Activated CD4-positive, alpha-beta memory T cell treated with anti-CD3 and anti-CD28 coated beads for 36 hours (primary cell): Measurements from ENCODE around the gene IQCK. TPM values are rescaled to one million over a fixed set of nuclear protein-coding genes. Genes with fewer than 3 reads are reported as not detected.

Experiments
- CTCF ChIA-PET: fragments of 350-600 bp; sonication (Branson Sonifier 250); formaldehyde crosslinking; loops from one replicate; lab custom pipeline; 2021; ENCODE audit warnings: antibody characterized with exemption, inconsistent platforms; lab: Charles Lee
- POLR2A ChIA-PET: fragments of 350-600 bp; sonication (Branson Sonifier 250); formaldehyde crosslinking; loops from one replicate; lab custom pipeline; 2021; ENCODE audit warnings: antibody characterized with exemption; lab: Charles Lee
- DNase-seq: peaks from one replicate; pipeline ENCODE4 v3.0.0-alpha.2; 2020
- H3K27ac Mint-ChIP-seq: one replicate; pipeline ENCODE4 v1.8.0; 2021; ENCODE audit warnings: mixed read lengths
- H3K27me3 Mint-ChIP-seq: one replicate; pipeline ENCODE4 v1.8.0; 2021; ENCODE audit warnings: mixed read lengths
- H3K36me3 Mint-ChIP-seq: one replicate; pipeline ENCODE4 v1.8.0; 2021; ENCODE audit warnings: mixed read lengths
- H3K4me1 Mint-ChIP-seq: one replicate; pipeline ENCODE4 v1.8.0; 2021; ENCODE audit warnings: low read depth, mixed read lengths
- H3K4me3 Mint-ChIP-seq: one replicate; pipeline ENCODE4 v1.8.0; 2021; ENCODE audit warnings: mild to moderate bottlenecking, mixed read lengths
- H3K9me3 Mint-ChIP-seq: one replicate; pipeline ENCODE4 v1.8.0; 2021; ENCODE audit warnings: mixed read lengths
- intact Hi-C: fragments of 100-400 bp; cut with micrococcal nuclease; formaldehyde crosslinking; loops from one replicate; pipeline ENCODE4 v1.15.1; 2023
- total RNA-seq, 2 experiments: library from RNA; stranded (reverse); gene quantifications; one replicate each; pipeline ENCODE4 v1.2.3, GENCODE V29; 2021

Gene IQCK
- total RNA-seq, 2 experiments from 2014 or later: 2.2 to 3.0 TPM

DNA sequence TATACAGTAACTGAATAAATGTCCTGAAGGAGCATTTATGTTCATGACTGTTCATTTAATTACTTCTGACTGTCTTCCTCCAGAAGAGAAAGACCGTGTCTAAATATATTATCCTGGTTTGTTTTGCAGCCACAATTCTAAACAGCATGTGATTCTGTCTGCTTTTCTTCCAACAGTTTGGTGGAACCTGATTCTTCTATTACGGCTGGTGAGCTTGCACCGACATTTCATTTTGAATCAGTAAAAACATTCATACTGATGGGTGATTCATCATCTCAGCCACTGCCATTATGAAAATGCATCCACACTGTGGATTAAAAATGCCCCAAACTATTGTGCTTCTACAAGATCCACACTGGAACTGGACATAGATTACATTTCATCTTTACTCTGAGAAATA is 17.0 kb upstream of the IQCK start:
- peaks cover 39% of the 10 kb centered on the region for H3K4me1 Mint-ChIP-seq
- no peak overlapping the region for H3K27ac Mint-ChIP-seq
- no peak for DNase-seq
- CTCF ChIA-PET: no interaction called here
- no peaks in the 10 kb centered on the region for H3K9me3 Mint-ChIP-seq
- POLR2A ChIA-PET: no interaction called here
- peaks cover 66% of the 10 kb centered on the region for H3K36me3 Mint-ChIP-seq
- no peaks in the 10 kb centered on the region for H3K27me3 Mint-ChIP-seq
- intact Hi-C loops: no loop called here
- H3K4me3 Mint-ChIP-seq: no peak overlapping the region

DNA sequence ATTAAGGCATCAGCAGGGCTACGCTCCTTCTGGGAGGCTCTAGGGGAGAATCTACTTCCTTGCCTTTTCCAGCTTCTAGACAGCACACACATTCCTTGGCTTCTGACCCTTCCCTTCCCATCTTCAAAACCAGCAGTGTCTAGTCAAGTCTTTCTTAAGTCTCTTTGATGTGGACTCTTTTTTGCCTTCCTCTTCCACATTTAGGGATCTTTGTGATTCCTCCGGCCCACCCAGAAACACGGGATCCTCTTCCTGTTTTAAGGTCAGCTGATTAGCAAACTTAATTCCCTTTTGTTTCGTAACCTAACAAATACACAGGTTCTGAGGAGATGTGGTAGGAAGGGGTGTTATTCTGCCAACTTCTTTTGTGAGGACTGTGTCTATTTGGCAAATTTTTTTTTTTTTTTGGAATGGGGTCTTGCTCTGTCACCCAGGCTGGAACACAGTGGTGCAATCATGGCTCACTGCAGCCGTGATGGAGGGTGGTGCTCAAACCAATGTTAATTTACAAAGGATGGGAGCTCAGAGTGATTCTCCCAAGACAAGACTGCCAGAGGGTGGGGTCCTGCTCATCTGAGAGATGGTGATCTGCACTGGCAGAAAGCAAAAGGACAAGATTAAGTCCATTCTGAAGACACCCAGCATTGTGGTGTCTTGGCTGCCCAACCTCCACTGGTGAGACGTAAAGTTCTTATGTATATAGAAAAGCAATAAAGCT is 14.7 kb upstream of the IQCK start:
- peaks cover 54% of the 10 kb centered on the region for H3K36me3 Mint-ChIP-seq
- no peak overlapping the region for H3K27ac Mint-ChIP-seq
- no peaks in the 10 kb centered on the region for H3K27me3 Mint-ChIP-seq
- ChIA-PET POLR2A (no interaction called here), CTCF (no interaction called here)
- intact Hi-C loops: no loop called here
- H3K9me3 Mint-ChIP-seq: no peaks in the 10 kb centered on the region
- DNase-seq: no peak
- H3K4me1 Mint-ChIP-seq: peaks cover 18% of the 10 kb centered on the region
- H3K4me3 Mint-ChIP-seq: no peak overlapping the region

DNA sequence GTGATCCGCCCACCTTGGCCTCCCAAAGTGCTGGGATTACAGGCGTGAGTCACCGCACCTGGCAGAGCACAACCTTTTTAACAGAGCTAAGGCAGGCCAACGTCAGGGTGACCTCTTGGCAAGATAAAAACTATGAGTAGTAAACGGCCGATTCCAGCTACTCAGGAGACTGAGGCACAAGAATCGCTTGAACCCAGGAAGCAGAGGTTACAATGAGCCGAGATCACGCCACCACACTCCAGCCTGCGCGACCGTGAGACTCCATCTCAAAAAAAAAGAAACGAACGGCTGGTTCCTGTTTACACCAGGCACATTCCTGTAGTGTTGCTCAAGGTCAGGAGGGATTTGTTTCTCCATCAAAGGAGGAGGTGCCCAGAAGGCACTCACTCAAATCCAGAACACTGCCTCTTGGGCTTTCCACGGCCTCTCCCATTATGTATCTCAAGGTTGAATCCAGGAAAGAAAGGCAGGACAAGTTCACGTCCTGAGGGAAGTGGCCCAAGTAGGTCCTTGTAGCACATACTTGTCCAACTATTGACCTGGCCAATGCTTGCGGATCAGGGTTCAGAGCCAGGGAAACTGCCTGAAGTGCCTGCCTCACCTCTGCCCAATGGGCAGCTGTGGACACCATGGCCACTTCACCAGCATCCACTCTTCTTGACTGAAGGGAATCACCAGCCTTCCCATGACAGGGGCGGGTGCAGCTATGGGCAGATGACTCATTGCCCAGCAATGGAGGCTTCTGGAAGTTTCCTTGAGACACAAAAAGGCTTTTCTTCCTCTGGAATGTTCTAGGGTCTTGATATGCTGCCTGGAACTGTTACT is 13.5 kb upstream of the IQCK start:
- POLR2A ChIA-PET: interaction anchor here (1.0 kb wide), 1 partner anchor 8 kb away, joined by 3 read pairs; no protein-coding TSS in a partner anchor
- no peaks in the 10 kb centered on the region for H3K27me3 Mint-ChIP-seq
- H3K4me3 Mint-ChIP-seq: no peak overlapping the region
- CTCF ChIA-PET: no interaction called here
- H3K9me3 Mint-ChIP-seq: no peaks in the 10 kb centered on the region
- H3K36me3 Mint-ChIP-seq: peaks cover 53% of the 10 kb centered on the region
- intact Hi-C loops: no loop called here
- H3K27ac Mint-ChIP-seq: no peak overlapping the region
- H3K4me1 Mint-ChIP-seq: peaks cover 11% of the 10 kb centered on the region
- no peak for DNase-seq

DNA sequence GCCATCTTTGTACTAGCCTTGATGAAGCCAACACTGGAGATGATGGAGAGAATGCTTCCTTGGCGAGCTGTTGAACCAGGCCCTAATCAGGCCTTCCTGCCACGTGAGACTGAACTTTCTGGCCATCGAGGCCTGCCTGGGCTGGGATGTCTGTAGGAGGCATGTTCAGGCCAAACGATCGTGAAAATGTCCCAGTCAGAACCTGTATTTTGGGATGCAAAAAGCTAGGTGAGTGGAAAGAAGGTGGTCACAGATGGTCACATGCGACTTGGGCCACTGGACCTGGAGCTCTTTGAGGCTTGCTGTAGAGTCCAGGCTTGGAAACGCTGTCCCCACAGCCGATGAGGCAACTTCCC is 12.9 kb upstream of the IQCK start:
- POLR2A ChIA-PET: interaction anchor here (1.0 kb wide), 1 partner anchor 9 kb away, joined by 3 read pairs; no protein-coding TSS in a partner anchor

DNA sequence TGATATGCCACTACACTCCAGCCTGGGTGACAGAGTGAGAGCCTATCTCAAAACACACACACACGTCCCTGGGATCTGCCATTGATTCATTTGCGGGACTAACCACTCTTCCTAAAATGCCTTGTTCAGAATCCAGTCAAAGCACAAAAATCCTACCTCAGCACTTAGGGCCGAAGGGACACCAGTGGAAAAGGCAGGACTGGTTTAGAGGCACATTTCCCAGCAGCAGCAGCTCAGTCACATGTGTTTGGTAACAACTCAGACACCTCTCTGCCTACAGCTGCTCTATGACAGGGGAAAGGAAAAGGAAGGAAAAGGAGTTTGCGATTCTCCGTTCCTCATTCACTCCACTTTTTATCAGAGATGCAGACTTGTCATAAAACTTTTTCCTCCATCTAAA is 12.2 kb upstream of the IQCK start:
- H3K27ac Mint-ChIP-seq: no peak overlapping the region
- no peaks in the 10 kb centered on the region for H3K9me3 Mint-ChIP-seq
- H3K36me3 Mint-ChIP-seq: peaks cover 48% of the 10 kb centered on the region
- intact Hi-C loops: no loop called here
- CTCF ChIA-PET: no interaction called here
- H3K4me3 Mint-ChIP-seq: no peak overlapping the region
- DNase-seq: no peak
- no peaks in the 10 kb centered on the region for H3K27me3 Mint-ChIP-seq
- H3K4me1 Mint-ChIP-seq: peaks cover 11% of the 10 kb centered on the region
- POLR2A ChIA-PET: no interaction called here

More for the DNA sequence above, 12.9 kb upstream of the IQCK start:
- no peaks in the 10 kb centered on the region for H3K27me3 Mint-ChIP-seq
- no peak for DNase-seq
- no peak overlapping the region for H3K4me3 Mint-ChIP-seq
- intact Hi-C loops: no loop called here
- H3K4me1 Mint-ChIP-seq: peaks cover 12% of the 10 kb centered on the region
- CTCF ChIA-PET: no interaction called here
- peaks cover 54% of the 10 kb centered on the region for H3K36me3 Mint-ChIP-seq
- no peak overlapping the region for H3K27ac Mint-ChIP-seq
- no peaks in the 10 kb centered on the region for H3K9me3 Mint-ChIP-seq

DNA sequence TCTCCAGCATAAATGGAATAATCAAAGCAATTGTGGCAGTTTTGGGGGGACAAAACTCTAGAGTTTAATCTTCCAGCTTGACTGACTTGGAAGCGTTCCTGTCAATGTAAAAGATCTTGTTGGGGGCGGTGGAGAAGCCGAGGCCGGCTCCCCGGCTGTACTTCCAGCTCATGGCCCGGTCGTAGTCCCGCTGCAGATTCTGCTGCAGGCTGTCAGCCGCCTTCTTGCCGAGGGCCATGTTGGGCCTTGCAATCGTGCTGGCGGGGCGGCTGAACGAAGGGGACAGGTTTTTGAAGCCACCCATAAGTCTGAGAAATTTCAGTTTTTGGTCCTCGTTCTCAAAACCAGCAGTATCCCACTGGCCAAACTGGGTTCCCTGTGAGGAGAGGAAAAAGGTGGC is 11.2 kb upstream of the IQCK start:
- H3K27me3 Mint-ChIP-seq: no peaks in the 10 kb centered on the region
- ChIA-PET POLR2A (interaction anchor here (0.8 kb wide), 1 partner anchor 8 kb away, joined by 3 read pairs; no protein-coding TSS in a partner anchor), CTCF (no interaction called here)
- H3K9me3 Mint-ChIP-seq: no peaks in the 10 kb centered on the region
- no peak overlapping the region for H3K27ac Mint-ChIP-seq
- no peak for DNase-seq
- H3K36me3 Mint-ChIP-seq: peaks cover 49% of the 10 kb centered on the region
- H3K4me1 Mint-ChIP-seq: peaks cover 9% of the 10 kb centered on the region
- intact Hi-C loops: no loop called here
- H3K4me3 Mint-ChIP-seq: no peak overlapping the region

DNA sequence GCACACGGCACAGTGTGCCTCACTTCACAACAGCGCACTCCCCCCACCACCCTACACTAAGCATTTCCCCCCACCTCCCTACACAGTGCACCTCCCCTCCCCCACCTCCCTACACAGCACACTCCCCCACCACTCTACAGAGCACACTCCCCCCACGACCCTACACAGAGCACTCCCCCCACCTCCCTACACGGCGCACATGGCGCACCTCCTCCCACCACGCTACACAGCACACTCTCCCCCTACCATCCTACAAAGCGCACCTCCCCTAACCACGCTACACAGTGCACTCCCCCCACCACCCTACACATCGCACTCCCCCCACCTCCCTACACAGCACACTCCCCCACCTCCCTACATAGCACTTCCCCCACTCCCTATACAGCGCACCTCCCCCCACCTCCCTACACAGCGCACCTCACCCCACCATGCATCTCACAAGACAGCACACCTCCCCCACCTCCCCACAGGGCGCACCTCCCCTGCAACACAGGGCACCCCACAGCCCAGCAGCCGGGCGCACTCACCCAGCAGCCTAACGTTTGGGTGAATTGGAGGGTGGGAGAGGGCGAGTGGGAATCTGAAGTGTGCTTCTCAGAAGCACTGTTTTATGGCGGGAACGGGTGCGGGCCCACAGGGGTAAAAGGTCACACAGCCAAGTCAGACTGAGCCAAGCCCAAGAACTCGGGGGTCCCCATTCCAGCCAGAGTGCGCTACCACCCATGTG is 10.3 kb upstream of the IQCK start:
- Mint-ChIP-seq H3K9me3 (no peaks in the 10 kb centered on the region), H3K27me3 (no peaks in the 10 kb centered on the region)
- no peak for DNase-seq

DNA sequence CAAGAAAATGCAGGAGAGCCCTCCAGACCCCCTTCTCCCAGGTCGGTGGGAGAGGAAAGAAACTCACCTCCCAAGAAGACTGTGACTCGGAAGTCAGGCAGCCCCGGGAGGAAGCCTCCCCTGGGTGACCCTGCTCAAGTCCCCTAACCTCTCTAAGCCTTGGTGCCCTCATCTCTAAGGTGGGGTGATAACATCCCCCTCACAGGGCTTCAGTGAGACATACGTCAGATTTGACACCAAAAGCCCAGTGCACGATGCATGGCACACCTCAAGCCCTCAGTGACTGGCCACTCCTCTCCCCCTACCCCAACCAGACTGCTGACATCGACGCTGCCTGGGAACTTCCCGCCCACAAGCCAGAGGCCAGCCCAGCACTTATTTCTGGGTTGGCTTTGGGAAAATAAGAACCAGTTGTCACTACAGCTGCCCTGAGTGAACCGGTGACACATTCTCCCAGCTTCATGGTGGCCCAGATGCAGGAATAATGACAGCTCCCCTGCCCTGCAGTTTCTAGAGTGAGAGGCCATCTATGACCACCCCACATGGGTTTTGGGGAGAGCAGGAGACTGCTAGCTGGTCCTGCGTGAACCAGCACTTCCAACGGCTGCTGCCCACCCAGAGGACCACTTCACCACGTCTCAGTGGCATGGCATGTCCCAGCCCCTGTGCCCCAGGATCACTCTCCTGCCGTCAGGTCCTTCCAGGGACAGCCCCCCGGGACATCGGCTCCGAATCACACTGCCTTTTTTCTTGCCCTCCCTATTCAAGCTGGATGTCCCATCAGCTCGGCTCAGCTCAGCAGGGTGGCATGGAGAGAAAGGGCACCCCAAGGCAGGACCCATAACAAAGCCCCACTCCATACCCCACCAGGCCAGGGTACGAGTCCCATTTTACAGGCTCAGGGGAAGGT is 9.5 kb upstream of the IQCK start:
- H3K4me1 Mint-ChIP-seq: peaks cover 9% of the 10 kb centered on the region
- no peak overlapping the region for H3K27ac Mint-ChIP-seq
- peaks cover 43% of the 10 kb centered on the region for H3K36me3 Mint-ChIP-seq
- intact Hi-C loops: no loop called here
- H3K4me3 Mint-ChIP-seq: no peak overlapping the region
- H3K9me3 Mint-ChIP-seq: no peaks in the 10 kb centered on the region
- ChIA-PET CTCF (no interaction called here), POLR2A (no interaction called here)
- H3K27me3 Mint-ChIP-seq: no peaks in the 10 kb centered on the region
- no peak for DNase-seq

More for the DNA sequence above, 10.3 kb upstream of the IQCK start:
- Mint-ChIP-seq H3K4me3 (no peak overlapping the region), H3K27ac (no peak overlapping the region), H3K4me1 (peaks cover 9% of the 10 kb centered on the region), H3K36me3 (peaks cover 45% of the 10 kb centered on the region)
- intact Hi-C loops: no loop called here
- ChIA-PET POLR2A (interaction anchor here (0.8 kb wide), 1 partner anchor 9 kb away, joined by 3 read pairs; no protein-coding TSS in a partner anchor), CTCF (no interaction called here)

DNA sequence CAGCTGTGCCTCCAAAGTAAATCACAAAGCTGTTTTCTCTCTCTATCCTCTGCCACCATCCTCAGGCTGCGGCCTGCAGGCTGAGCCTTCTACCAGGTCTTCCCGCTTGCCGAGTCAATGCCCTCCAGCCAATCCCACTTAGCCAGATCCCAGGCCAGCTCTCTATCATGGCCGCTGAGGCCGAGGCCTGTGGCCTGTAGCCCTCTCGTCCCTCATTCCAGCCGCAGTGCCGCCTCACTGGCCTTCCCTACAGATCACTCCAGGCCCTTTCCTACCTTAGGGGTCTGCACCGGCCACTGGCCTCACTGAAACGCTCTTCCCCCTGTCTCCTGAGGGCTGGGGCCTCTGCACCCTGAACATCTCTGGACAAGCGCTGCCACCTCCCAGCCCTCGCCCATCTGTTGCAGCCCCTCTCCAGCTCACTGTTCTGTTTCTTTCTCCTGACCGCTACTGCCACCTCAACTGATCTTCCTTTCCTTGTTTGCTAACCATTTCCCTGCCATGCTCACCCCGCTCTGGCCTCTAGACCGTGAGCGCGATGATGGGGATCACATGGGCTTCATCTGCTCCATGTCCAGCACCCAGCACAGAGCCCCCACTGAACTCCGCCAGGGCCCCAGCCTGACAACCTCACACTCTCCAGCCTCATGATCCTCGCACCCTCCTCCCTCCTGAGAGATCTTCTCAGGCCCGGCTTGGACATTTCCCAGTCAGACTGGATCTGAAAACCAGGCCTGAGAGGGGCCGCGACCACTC is 8.5 kb upstream of the IQCK start:
- ChIA-PET CTCF (no interaction called here), POLR2A (no interaction called here)
- H3K9me3 Mint-ChIP-seq: no peaks in the 10 kb centered on the region
- peaks cover 9% of the 10 kb centered on the region for H3K4me1 Mint-ChIP-seq
- H3K27me3 Mint-ChIP-seq: no peaks in the 10 kb centered on the region
- H3K36me3 Mint-ChIP-seq: peaks cover 45% of the 10 kb centered on the region
- no peak overlapping the region for H3K4me3 Mint-ChIP-seq
- no peak overlapping the region for H3K27ac Mint-ChIP-seq
- no peak for DNase-seq
- intact Hi-C loops: loop anchor here (10.0 kb wide), 2 partner anchors 125 to 175 kb away; partner anchors contain the start of gene GPRC5B

DNA sequence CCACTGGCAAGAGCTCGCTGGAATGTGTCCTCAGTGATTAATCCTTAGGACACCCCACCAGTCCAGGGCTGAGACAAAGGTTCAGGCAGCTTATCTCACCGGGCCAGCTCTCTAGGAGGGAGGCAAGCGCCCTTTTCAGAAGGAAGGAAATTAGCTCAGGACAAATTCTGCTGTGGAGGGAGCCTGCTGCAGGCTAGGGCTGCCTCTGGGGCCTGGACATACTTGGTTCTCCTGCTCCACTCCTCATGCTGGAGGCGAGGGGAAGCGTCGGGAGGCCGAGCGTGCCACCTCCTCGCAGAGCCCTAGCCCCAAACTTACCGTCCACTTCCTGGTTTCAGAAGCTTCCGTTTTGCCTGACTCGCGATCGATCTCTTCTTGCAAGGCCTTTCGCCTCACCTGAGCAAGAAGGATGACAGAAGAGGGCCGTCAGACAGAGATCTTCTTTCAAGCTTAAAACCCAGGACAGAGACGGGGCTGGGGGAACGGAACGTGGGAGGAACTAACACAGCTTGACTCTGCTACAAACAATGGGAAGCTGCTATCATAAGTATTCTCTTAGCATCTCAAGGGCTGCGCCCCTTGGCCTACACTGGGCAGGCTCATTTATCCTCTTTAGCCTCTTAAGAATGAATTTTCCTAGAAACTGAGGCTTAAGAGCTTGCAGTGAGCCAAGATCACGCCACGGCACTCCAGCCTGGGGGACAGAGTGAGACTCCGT is 7.7 kb upstream of the IQCK start:
- CTCF ChIA-PET: interaction anchor here (1.0 kb wide), 1 partner anchor 12 kb away, joined by 3 read pairs; no protein-coding TSS in a partner anchor
- peaks cover 41% of the 10 kb centered on the region for H3K36me3 Mint-ChIP-seq
- H3K27ac Mint-ChIP-seq: no peak overlapping the region
- intact Hi-C loops: loop anchor here (10.0 kb wide), 2 partner anchors 126 to 174 kb away; partner anchors contain the start of gene GPRC5B
- POLR2A ChIA-PET: no interaction called here
- H3K9me3 Mint-ChIP-seq: no peaks in the 10 kb centered on the region
- H3K27me3 Mint-ChIP-seq: no peaks in the 10 kb centered on the region
- no peak overlapping the region for H3K4me3 Mint-ChIP-seq
- no peak for DNase-seq
- peaks cover 14% of the 10 kb centered on the region for H3K4me1 Mint-ChIP-seq
